Testis (tissue), 3 donors: Measurements from ENCODE around the gene PDE6B. TPM values are rescaled to one million over a fixed set of nuclear protein-coding genes. Genes with fewer than 3 reads are reported as not detected.

Experiments used
- DNase-seq: peaks from one replicate; pipeline ENCODE4 v3.0.0-alpha.2; 2019
- H3K27ac ChIP-seq, 2 donors: fragments of 200-600 bp; sonication (generic); one replicate each; pipeline ENCODE4 v1.5.1; 2019
- H3K27me3 ChIP-seq: fragments of 200-600 bp; sonication (generic); one replicate; pipeline ENCODE4 v1.5.1; 2019
- H3K36me3 ChIP-seq: fragments of 200-600 bp; sonication (generic); one replicate; pipeline ENCODE4 v1.5.1; 2017; ENCODE audit warnings: low read depth; ENCODE audit errors: missing control alignments
- H3K4me1 ChIP-seq: fragments of 200-600 bp; sonication (generic); one replicate; pipeline ENCODE4 v1.5.1; 2019
- H3K4me3 ChIP-seq, 2 donors: fragments of 200-600 bp; sonication (generic); one replicate each; pipeline ENCODE4 v1.5.1; 2017 to 2019
- H3K9me3 ChIP-seq: fragments of 200-600 bp; sonication (generic); one replicate; pipeline ENCODE4 v1.5.1; 2017
- CTCF ChIP-seq, 3 experiments: fragments of 450-650 bp in 2 of 3; fragments of 200-600 bp in 1 of 3; sonication (generic) in 1 of 3; IDR thresholded peaks; one replicate each; pipeline ENCODE4 v1.5.1; 2016 to 2019; ENCODE audit warnings: antibody characterized with exemption in 3 of 3, mild to moderate bottlenecking in 2 of 3, moderate library complexity in 1 of 3
- POLR2A ChIP-seq: fragments of 450-650 bp; IDR thresholded peaks from one replicate; pipeline ENCODE4 v1.6.1; 2017; ENCODE audit warnings: antibody characterized with exemption, mild to moderate bottlenecking, moderate library complexity
- WGBS, 2 donors: methylation state at CpG; one replicate each; pipeline ENCODE4 v1.1.5; 2018; 5-methylcytosine and 5-hydroxymethylcytosine counted together
- intact Hi-C: fragments of 100-400 bp; cut with DNase I; formaldehyde crosslinking; loops from one replicate; pipeline ENCODE4 v1.15.1; 2023; ENCODE audit warnings: low total_unique reads
- polyA plus RNA-seq: library from polyadenylated mRNA; stranded (reverse); fragments of 350-450 nt; fragmentation: Illumina TruSeq; extraction: RNeasy Lipid Tissue Mini Kit (QIAGEN cat#74804); gene quantifications from one replicate; pipeline ENCODE4 v1.2.3, GENCODE V29; 2014; ENCODE audit warnings: low read depth, low replicate concordance; ENCODE audit not compliant: insufficient read depth
- total RNA-seq, 2 donors: library from RNA; depleted of rRNA; stranded (reverse); fragments of >200 nt; gene quantifications; one replicate each; pipeline ENCODE4 v1.2.3, GENCODE V29; 2016

PDE6B gene
- total and polyA plus RNA-seq, 3 donors from 2014 or later, result 5.9 to 11.4 (median 5.9) TPM

GRCh38 chr4:660401-660800 lies 35.0 kb downstream of the PDE6B start:
- intact Hi-C loops, result no loop called here
- H3K27ac ChIP-seq, result no peak overlapping the region
- no peaks in the 10 kb centered on the region for H3K27me3 ChIP-seq
- peaks cover 5% of the 10 kb centered on the region for H3K4me1 ChIP-seq
- H3K9me3 ChIP-seq, result no peaks in the 10 kb centered on the region
- TF ChIP-seq POLR2A (no peak), CTCF (IDR thresholded peaks at IDR 0.05) (no peak)
- H3K36me3 ChIP-seq, result no peaks in the 10 kb centered on the region
- 75 to 83% methylated on average over 10 of the region's 10 CpGs for WGBS, 2 donors
- no peak for DNase-seq
- H3K4me3 ChIP-seq, result no peak overlapping the region

GRCh38 chr4:661231-661630 lies 35.9 kb downstream of the PDE6B start:
- H3K27ac ChIP-seq, result no peak overlapping the region
- no peaks in the 10 kb centered on the region for H3K36me3 ChIP-seq
- DNase-seq, result no peak
- H3K4me3 ChIP-seq, result no peak overlapping the region
- H3K9me3 ChIP-seq, result no peaks in the 10 kb centered on the region
- intact Hi-C loops, result no loop called here
- 89 to 90% methylated on average over 3 of the region's 3 CpGs for WGBS, 2 donors
- no peaks in the 10 kb centered on the region for H3K27me3 ChIP-seq
- H3K4me1 ChIP-seq, result peaks cover 5% of the 10 kb centered on the region
- no peak for TF ChIP-seq POLR2A
- no peak for TF ChIP-seq CTCF (IDR thresholded peaks at IDR 0.05)

- no peaks in the 10 kb centered on the region for H3K36me3 ChIP-seq
- no peak overlapping the region for H3K4me3 ChIP-seq
- intact Hi-C loops, result no loop called here
- no peaks in the 10 kb centered on the region for H3K27me3 ChIP-seq
- peaks cover 5% of the 10 kb centered on the region for H3K4me1 ChIP-seq
- H3K9me3 ChIP-seq, result no peaks in the 10 kb centered on the region
- DNase-seq, result no peak
- WGBS, 2 donors, result 94 to 97% methylated on average over 22 to 41 of the region's 42 CpGs
- H3K27ac ChIP-seq, result no peak overlapping the region
- TF ChIP-seq POLR2A (no peak), CTCF (IDR thresholded peaks at IDR 0.05) (no peak)
Observed at GRCh38 chr4:661881-662761, 36.7 kb downstream of the PDE6B start.

- Histone ChIP-seq H3K9me3 (no peaks in the 10 kb centered on the region), H3K27ac (no peak overlapping the region), H3K4me1 (peaks cover 5% of the 10 kb centered on the region), H3K36me3 (no peaks in the 10 kb centered on the region), H3K27me3 (no peaks in the 10 kb centered on the region), H3K4me3 (peak overlapping the region; percentile 59 to 65)
- DNase-seq, result no peak
- no peak for TF ChIP-seq CTCF (IDR thresholded peaks at IDR 0.05)
- TF ChIP-seq POLR2A, result no peak
- WGBS, 2 donors, result 26 to 42% methylated on average over 20 of the region's 20 CpGs
- intact Hi-C loops, result no loop called here
Observed at GRCh38 chr4:663046-663437, 37.7 kb downstream of the PDE6B start.
